Fibroblast of lung (primary cell): ENCODE results near the gene TNIK. TPM values are rescaled to one million over a fixed set of nuclear protein-coding genes. Genes with fewer than 3 reads are reported as not detected.
A peak's percentile ranks its signal among the peaks of the same experiment; 100 is the strongest.

Source experiments
- DNase-seq, 2 donors: peaks; one replicate each; pipeline versions ENCODE4 v3.0.0 to v3.0.0-alpha.2; 2010; ENCODE audit warnings: low read depth in 2 of 2
- H2AFZ ChIP-seq: 2 replicates; pipeline ENCODE4 v1.5.1; 2012; ENCODE audit warnings: low read length, control low read depth, inconsistent platforms
- H3K27ac ChIP-seq: 2 replicates; pipeline ENCODE4 v1.5.1; 2011; ENCODE audit warnings: low read length, control low read depth; ENCODE audit not compliant: insufficient read depth
- H3K27me3 ChIP-seq: 2 replicates; pipeline ENCODE4 v1.5.1; 2011; ENCODE audit warnings: mild to moderate bottlenecking, low read length; ENCODE audit not compliant: control insufficient read depth, insufficient read depth
- H3K36me3 ChIP-seq: 2 replicates; pipeline ENCODE4 v1.5.1; 2011; ENCODE audit warnings: low read length; ENCODE audit not compliant: control insufficient read depth, insufficient read depth
- H3K4me1 ChIP-seq: 2 replicates; pipeline ENCODE4 v1.5.1; 2011; ENCODE audit warnings: low read length; ENCODE audit not compliant: control insufficient read depth, insufficient read depth; ENCODE audit errors: extremely low read depth
- H3K4me2 ChIP-seq: 2 replicates; pipeline ENCODE4 v1.5.1; 2011; ENCODE audit warnings: low read length, control low read depth; ENCODE audit not compliant: insufficient read depth; ENCODE audit errors: extremely low read depth
- H3K4me3 ChIP-seq, 4 experiments: fragments of 200-600 bp in 1 of 4; sonication (generic) in 1 of 4; replicated peaks in 1 of 4; 2 replicates each; pipeline ENCODE4 v1.5.1; 2011 to 2016; ENCODE audit warnings: low read length in 4 of 4, low read depth in 3 of 4, mild to moderate bottlenecking in 3 of 4, control low read depth in 2 of 4, inconsistent platforms in 1 of 4, mixed read lengths in 1 of 4; ENCODE audit not compliant: insufficient read depth in 1 of 4; ENCODE audit errors: control extremely low read depth in 1 of 4
- H3K79me2 ChIP-seq: 2 replicates; pipeline ENCODE4 v1.5.1; 2012; ENCODE audit warnings: mild to moderate bottlenecking, low read length, inconsistent platforms; ENCODE audit not compliant: control insufficient read depth, insufficient read depth
- H3K9ac ChIP-seq: 2 replicates; pipeline ENCODE4 v1.5.1; 2011; ENCODE audit warnings: mild to moderate bottlenecking, low read length, control low read depth; ENCODE audit not compliant: insufficient read depth
- H3K9me3 ChIP-seq: 2 replicates; pipeline ENCODE4 v1.5.1; 2012; ENCODE audit warnings: low read depth, low read length; ENCODE audit not compliant: control insufficient read depth, insufficient read depth
- H4K20me1 ChIP-seq: 2 replicates; pipeline ENCODE4 v1.5.1; 2011; ENCODE audit warnings: low read length; ENCODE audit not compliant: control insufficient read depth, insufficient read depth; ENCODE audit errors: extremely low read depth
- EZH2 ChIP-seq: IDR thresholded peaks from 2 replicates; pipeline ENCODE4 v1.5.1; 2012; ENCODE audit warnings: low read length, control low read depth, mild to moderate bottlenecking; ENCODE audit errors: missing control alignments
- polyA plus RNA-seq, 2 donors: library from polyadenylated mRNA; depleted of rRNA in 1 of 2; stranded (reverse) in 1 of 2; unstranded in 1 of 2; fragments of >200 nt; gene quantifications; 2 replicates each; pipeline ENCODE4 v1.2.1, GENCODE V29; 2011 to 2012; ENCODE audit warnings: missing spikeins in 1 of 2
- total RNA-seq: library from RNA; depleted of rRNA; stranded (reverse); fragments of >200 nt; gene quantifications from 2 replicates; pipeline ENCODE4 v1.2.1, GENCODE V29; 2014
- TF ChIP-seq, protein P1 (sequence below), 2 donors: IDR thresholded peaks in 1 of 2; conservative IDR thresholded peaks in 1 of 2; 1 replicate in 1 of 2; 2 replicates in 1 of 2; pipeline ENCODE4 v1.5.1; 2011 to 2012; ENCODE audit warnings: low read length in 2 of 2, control low read depth in 1 of 2, inconsistent platforms in 1 of 2, low read depth in 1 of 2, mild to moderate bottlenecking in 1 of 2

The TNIK gene
- total and polyA plus RNA-seq, 2 donors (not counting 1 experiment from before 2014, with no cell fraction given) = 13.8 to 39.3 TPM

DNA sequence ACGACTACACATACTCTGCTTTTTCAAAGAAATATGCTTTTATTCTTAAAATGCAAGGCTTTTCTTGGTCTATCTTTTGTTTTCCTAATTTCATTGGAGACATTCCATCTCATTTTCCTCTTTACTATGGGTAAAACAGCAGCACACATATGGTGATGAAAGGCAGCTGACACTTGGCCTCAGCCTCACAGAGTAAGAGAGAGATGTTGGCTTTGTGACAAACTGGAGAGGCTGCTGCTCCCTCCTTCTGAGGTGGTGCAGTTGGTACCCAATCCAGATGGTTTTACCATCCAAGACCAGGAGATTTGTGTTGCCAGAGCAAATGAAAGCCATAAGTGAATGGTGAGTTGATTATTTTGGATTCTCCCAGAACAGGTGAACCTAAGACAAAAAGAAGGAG lies 420.5 kb downstream of the TNIK start:
- H3K27me3 ChIP-seq = no peaks in the 10 kb centered on the region
- H3K4me2 ChIP-seq = no peak overlapping the region
- TF ChIP-seq, protein P1, sequence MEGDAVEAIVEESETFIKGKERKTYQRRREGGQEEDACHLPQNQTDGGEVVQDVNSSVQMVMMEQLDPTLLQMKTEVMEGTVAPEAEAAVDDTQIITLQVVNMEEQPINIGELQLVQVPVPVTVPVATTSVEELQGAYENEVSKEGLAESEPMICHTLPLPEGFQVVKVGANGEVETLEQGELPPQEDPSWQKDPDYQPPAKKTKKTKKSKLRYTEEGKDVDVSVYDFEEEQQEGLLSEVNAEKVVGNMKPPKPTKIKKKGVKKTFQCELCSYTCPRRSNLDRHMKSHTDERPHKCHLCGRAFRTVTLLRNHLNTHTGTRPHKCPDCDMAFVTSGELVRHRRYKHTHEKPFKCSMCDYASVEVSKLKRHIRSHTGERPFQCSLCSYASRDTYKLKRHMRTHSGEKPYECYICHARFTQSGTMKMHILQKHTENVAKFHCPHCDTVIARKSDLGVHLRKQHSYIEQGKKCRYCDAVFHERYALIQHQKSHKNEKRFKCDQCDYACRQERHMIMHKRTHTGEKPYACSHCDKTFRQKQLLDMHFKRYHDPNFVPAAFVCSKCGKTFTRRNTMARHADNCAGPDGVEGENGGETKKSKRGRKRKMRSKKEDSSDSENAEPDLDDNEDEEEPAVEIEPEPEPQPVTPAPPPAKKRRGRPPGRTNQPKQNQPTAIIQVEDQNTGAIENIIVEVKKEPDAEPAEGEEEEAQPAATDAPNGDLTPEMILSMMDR (conservative IDR thresholded peaks at IDR 0.05 in 1 of 2, IDR thresholded peaks at IDR 0.05 in 1 of 2; ENCODE audit: low read depth in 1 of 2, low read length in 2 of 2) = no peak
- TF ChIP-seq EZH2 = no peak
- H3K4me3 ChIP-seq = no peak overlapping the region
- no peaks in the 10 kb centered on the region for H3K79me2 ChIP-seq
- H3K4me1 ChIP-seq = no peaks in the 10 kb centered on the region
- no peaks in the 10 kb centered on the region for H4K20me1 ChIP-seq
- no peaks in the 10 kb centered on the region for H3K36me3 ChIP-seq
- H3K27ac ChIP-seq = no peak overlapping the region
- no peak overlapping the region for H2AFZ ChIP-seq
- DNase-seq = no peak
- no peaks in the 10 kb centered on the region for H3K9me3 ChIP-seq
- no peak overlapping the region for H3K9ac ChIP-seq

DNA sequence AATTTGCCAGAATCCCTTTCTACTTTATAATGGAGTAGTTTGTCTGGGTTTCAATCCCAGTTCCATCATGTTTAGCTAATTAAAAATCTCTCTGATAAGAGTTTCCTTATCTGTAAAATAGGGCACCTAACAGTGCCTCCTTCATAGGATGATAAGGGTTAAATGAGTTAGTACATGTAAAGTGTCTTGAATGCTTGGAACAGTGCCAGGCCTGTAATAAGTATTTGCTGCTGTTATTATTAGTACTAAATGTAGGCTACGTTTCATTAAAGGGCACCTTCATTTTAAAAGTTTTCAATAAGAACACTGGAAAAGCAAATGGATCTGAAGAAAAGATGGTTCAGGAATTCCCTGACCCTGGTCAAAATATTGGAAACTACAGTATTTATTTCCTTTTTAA lies 421.9 kb downstream of the TNIK start:
- TF ChIP-seq, protein P1 (conservative IDR thresholded peaks at IDR 0.05 in 1 of 2, IDR thresholded peaks at IDR 0.05 in 1 of 2; ENCODE audit: low read depth in 1 of 2, low read length in 2 of 2) = no peak
- no peaks in the 10 kb centered on the region for H4K20me1 ChIP-seq
- H3K4me3 ChIP-seq = no peak overlapping the region
- H3K79me2 ChIP-seq = no peaks in the 10 kb centered on the region
- no peak overlapping the region for H3K27ac ChIP-seq
- H3K9me3 ChIP-seq = no peaks in the 10 kb centered on the region
- no peak for DNase-seq
- no peak overlapping the region for H3K9ac ChIP-seq
- no peaks in the 10 kb centered on the region for H3K27me3 ChIP-seq
- no peak overlapping the region for H3K4me2 ChIP-seq
- H2AFZ ChIP-seq = no peak overlapping the region
- no peaks in the 10 kb centered on the region for H3K4me1 ChIP-seq
- H3K36me3 ChIP-seq = no peaks in the 10 kb centered on the region

DNA sequence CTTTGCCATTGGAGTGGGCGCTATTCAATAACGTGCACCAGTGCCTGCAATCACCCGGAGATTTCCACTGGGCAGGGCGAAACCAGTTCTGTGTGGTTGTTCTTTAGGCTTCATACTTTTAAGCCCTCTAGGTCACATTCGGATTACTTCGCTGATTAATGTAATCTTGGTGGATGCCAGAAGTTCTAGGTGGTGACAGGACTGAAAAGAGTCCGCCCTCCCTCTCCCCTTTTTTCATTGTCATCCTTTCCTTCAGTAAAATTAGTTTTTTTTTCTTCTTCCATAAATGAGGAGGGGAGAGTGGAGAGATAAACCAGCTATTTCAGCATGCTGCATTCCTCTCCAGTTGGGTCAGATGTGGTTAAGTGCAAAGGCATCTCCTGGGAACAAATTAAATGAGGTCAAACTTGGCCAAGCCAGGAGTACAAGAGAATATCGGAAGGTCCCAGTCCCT lies 431.4 kb downstream of the TNIK start:
- peak; percentile 81 to 97 for DNase-seq
- peak overlapping the region; percentile 87 for H2AFZ ChIP-seq
- H3K36me3 ChIP-seq = no peaks in the 10 kb centered on the region
- no peaks in the 10 kb centered on the region for H3K79me2 ChIP-seq
- H3K4me3 ChIP-seq = peak overlapping the region in 3 of 4 experiments; percentile 6 to 42 (median 35)
- H3K9ac ChIP-seq = peak overlapping the region; percentile 3
- H3K4me2 ChIP-seq = peak overlapping the region; percentile 89
- H4K20me1 ChIP-seq = no peaks in the 10 kb centered on the region
- H3K9me3 ChIP-seq = no peaks in the 10 kb centered on the region
- peaks cover 11% of the 10 kb centered on the region for H3K4me1 ChIP-seq
- TF ChIP-seq EZH2 = no peak
- TF ChIP-seq, protein P1 (conservative IDR thresholded peaks at IDR 0.05 in 1 of 2, IDR thresholded peaks at IDR 0.05 in 1 of 2; ENCODE audit: low read depth in 1 of 2, low read length in 2 of 2) = no peak
- H3K27me3 ChIP-seq = no peaks in the 10 kb centered on the region
- peak overlapping the region; percentile 82 for H3K27ac ChIP-seq
